GM18858 (cell line): ENCODE data around the gene AGR3.
A peak's percentile ranks its signal among the peaks of the same experiment; 100 is the strongest.

ENCODE experiments used
- ATAC-seq: cut with Tn5 transposase; IDR thresholded peaks from one replicate; pipeline ENCODE4 v1.9.1; 2021; ENCODE audit not compliant: unreplicated experiment

Gene AGR3

DNA sequence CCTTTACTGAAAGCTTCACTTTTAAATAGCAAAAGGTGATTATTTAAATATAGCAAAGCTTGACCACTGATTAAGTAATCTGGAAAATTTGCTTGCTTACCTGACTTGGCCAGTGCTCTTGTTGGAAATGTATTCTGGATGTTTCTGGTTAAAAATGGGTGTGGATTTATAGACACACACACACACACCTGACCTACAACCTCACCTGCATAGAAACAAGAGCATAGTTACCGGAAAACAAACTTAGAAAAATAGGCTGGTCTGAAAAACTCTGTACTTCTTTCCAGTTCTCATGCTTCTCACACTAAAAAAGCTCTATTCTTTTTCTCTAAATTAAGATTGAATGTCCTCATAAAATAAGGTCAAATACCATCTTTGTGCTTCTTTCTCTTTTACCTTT, at the start of gene AGR3:
AGR3 (minus strand) TSS at position 140 of the 400 bp plus-strand sequence. CDS start 3,365 bp downstream, outside the sequence.
- ATAC-seq, result no peak

DNA sequence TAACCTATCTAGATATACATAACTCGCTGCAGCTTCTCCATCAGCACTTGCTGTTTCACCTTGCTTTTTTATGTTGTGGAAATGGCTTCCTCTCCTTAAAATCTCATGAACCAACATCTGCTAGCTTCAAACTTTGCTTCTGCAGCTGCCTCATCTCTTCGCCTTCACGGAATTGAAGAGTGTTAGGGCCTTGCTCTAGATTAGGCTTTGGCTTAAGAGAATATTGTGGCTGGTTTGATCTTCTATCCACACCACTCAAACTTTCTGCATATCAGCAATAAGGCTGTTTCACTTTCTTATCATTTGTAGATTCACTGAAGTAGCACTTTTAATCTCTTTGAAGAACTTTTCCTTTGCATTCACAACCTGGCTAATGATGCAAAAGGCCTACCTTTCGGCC, 49.2 kb upstream of the AGR3 start:
- no peak for ATAC-seq

DNA sequence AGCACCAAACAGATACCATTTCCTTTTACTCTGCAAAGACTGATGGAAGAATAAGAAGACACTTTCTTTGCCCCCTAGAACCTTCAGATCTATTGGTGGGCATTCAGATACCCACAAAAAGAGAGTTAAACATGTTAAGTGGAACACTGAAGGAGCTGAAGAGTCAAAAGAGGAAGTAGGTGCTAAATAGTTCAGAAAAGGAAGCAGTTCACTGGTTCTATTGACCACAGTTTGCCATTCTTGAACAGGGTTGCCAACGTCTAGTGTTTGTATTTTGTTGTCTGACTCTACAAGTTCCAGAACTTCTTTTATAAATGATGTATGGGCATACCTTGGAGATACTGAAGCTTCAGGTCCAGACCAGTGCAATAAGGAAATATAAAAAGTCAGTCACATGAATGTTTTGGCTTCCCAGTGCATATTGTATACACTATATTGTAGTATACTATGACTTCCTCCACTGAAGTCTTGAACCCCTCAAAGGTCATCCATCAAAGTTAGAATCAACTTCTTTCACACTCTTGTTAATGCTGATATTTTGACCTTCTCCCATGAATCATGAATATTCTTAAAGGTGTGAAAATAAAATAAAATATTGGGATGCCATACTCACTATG, 47.5 kb upstream of the AGR3 start:
- ATAC-seq, result peak; percentile 93

DNA sequence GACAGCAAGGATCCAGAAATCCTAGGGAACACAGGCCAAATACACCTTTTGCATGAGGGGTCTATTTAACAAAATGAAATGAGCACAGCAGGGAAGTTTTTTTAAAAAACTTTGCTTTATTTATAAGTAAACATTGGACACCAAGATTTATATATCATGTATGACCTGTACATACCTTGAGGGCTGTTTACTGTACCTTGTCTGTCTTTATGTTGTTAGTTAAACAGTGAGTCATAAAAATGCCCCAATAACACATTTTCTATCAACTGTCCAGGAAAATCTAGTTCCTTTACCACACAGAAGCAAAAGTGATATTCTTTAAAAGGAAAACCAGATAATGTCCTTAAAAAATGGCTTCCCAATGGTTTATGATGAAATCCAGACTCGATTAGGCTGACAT, 45.1 kb upstream of the AGR3 start:
- no peak for ATAC-seq

DNA sequence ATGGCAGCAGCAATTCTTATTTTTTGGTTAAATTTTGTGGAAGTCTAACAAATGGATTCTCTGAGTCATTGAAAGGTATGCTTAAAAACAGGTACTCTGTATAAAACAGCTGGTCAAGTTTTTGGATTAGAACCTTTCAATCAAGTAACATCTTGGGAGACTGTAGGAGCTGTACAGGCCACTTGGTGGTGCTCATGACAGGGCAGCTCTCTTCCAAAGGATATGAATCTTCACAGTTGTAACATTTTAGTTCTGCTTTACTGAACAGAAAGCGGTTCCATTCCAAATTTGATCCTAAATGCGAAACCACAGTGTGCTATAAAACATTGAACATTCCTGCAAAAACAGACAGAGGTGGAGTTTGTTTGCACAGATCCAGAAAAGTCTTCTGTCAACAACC, 44.5 kb upstream of the AGR3 start:
- ATAC-seq, result peak; percentile 25

DNA sequence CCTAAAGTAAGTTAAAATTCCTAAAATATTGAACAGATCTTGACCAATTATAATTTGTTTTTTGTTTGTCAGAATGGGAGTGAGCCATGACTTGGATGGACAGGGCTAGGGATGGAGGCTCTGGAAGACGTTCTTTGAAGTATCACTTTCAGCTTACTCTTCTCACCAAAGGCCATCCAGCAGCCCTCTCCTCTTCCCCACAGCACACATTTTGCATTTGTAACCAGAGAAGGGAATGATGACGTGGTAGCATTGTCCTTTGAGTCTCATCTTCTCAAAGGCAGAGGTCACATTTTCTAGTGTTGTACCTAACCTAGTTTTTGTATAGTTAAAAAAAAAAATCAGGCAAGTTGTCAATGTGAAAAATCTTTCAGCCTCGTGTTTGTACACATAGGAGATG, 43.8 kb upstream of the AGR3 start:
- no peak for ATAC-seq

DNA sequence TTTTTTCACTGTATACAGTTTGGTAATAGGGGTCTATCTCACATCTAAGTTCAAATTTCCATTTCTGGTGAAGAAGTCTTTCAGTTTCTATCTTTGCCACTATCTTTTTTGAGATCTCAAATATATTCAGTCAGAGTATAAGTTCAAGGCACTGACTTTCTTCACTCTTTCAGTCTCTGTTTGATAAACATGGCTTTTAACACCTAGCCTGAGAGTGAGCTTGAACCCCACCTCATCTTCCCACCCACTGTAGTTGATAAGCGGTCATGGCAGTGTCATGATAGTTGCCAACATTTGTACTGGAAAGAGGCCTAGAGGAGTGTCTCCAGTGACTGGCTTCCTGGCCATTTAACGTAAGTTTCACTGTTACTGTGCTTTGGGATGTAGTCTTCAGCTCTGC, 41.2 kb upstream of the AGR3 start:
- ATAC-seq, result no peak

DNA sequence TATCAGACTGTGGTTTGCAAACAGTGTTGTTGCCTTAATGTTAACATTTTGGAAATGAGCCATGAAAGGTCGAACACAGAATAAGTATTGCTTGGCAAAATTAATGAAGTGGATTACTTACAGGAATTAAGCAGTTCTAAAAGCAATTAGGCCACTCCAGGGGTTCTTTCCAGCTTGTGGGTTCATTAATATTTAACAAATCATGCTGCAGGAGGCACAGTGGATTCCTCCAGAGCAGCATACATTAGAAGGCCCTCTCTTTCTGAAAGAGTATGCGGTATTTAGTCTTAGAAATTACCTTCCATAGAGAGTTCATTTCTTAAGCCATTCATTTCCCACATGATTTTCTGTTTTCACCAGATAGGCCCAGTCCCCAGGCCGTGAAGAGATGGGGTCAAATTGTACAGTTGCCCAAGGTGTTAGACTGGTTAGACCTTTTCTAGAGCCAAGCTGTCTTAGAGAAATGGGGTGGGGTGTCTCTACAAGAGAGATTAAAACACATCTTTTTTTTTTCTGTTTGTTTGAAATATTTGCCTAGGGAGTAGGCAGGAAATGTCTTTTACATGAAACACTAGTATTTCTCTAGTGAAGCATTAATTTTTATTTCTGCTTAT, 40.0 kb upstream of the AGR3 start:
- no peak for ATAC-seq

DNA sequence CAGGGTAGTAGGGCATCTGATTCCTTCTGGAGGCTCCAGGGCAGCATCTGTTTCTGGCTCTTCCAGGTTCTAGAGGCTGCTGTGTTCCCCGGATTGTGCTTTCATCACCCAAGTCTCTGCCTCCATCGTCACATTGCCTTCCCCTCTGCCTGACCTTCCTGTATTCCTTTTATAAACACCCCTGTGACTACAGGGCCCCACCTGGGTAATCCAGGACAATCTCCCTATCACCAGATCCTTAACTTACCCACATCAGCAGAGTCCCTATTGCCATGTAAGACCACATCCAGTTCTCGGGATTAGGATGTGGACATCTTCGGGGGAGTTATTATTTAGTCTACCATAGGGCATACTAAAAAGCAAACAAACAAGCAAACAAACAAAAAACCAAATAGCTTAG, 39.4 kb upstream of the AGR3 start:
- no peak for ATAC-seq

DNA sequence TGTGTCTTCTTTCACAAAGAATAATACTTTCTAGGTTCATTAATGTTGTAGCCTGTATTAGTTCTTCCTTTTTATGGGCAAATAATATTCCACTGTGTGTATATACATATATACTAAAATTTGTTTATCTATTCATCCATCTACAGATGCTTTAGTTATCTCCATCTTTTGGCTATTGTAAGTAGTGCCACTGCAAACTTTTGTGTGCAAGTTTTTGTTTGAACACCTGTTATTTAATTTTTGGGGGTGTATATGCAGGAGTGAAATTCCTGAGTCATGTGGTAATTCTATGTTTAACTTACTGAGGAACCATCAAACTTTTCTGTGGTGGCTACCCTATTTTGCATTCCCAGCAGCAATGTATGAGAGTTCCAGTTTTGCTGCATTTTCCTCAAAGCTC, 37.7 kb upstream of the AGR3 start:
- ATAC-seq, result no peak

DNA sequence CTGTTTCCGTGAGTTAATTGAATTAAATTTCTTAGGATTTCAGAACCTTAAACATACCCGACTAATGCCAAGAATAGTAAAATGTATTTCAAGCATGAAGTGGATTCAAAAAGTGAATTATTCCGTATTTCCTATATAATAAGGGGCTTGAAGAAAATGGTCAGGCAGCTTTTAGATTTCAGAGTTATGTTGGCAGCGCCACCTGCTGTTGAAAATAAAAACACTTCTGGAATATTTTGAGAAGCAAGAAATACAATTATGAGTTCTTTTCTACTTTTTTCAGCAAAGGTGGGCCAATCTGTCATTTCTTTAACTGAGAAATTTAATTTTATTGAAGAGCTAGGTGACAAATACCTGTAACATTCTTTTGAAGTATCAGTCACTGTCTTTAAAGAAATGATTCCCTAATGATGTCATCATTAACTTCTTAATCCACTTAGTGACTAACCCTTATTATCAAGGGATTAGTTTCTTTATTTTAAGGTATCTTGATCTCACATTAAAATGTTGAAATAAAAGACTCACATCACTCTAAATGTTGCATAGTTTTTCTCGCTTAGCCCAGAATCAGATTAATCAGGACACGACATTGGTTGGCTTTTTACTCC, 36.6 kb upstream of the AGR3 start:
- no peak for ATAC-seq

DNA sequence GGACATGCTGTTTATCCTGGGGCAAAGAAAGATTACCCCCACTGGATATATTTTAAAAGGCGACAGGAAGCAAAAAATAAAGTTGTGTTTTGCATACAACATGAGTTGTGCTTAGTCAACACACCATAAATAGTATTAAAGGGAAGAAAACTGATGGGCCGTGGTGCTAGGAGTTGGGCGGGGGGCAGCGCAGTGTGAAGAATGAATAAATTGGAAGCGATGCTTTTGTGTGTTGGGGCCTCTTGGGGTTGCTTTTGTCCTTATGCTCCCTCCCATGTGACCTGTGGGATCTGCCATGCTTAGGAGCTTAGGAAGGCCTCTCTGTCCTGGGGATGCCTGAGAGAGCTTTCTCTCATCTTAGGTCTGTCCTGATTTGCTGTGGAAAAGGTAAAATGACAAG, 35.0 kb upstream of the AGR3 start:
- ATAC-seq, result no peak

DNA sequence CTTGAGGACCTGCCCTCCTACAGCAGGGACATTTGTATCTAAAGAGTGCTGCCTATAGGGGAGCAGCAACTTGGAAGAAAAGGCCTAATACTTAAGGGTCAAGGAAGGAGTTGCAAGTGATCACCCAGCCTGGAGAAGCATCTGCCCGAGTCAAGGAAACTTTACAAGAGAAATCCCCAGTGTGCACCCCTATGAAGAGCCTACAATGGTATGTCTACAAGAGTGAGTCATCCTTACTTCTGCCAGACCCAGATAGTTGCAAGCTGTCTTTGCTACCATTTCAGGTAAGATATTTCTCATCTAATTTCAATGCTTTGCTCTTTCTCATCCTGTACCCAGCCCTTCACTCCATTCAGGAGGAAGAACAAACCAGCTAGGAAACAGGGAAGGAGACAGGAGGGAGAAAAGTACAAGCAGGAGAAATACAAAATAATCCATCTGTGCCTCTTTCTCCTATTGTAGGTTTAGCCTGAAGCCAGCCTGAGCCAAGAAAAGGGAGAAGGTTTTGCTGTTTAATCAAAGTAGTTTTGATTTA, 34.4 kb upstream of the AGR3 start:
- ATAC-seq, result no peak

DNA sequence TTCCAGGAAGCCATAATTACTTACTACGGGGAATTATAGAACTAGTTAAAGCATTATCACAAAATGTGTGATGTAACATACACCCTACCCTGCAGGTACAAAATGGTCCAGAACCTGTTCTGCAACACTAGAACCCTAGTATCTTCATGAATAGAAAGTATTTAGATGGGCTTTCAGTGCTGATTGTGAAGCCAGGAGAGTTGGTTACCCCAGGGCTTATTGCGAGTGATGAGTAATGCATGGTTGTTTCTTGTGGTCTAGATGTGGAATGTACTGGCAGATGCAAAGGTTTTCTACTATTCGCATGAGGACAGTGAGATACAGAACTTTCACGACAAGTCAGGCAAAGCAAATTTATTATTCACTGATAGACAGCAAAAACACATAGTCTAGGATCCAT, 33.6 kb upstream of the AGR3 start:
- ATAC-seq, result no peak

DNA sequence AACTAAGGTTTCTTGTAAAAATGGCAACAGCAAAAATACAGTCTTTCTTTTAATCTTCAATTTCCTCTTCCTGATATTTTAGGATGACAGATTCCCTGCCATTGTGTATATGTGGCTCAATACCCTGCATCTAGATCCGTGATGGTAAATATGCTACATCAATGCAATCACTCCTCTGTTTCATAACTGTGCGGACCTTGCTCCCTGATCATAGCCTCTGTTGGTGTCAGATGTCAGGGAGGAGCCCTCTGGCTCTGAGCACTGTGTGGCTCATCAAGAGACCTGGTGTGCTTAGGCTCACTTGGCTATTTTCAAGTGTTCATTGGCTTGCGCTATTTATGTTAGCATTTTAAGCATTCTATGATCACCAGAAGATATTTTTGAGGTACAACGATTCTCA, 33.0 kb upstream of the AGR3 start:
- no peak for ATAC-seq

DNA sequence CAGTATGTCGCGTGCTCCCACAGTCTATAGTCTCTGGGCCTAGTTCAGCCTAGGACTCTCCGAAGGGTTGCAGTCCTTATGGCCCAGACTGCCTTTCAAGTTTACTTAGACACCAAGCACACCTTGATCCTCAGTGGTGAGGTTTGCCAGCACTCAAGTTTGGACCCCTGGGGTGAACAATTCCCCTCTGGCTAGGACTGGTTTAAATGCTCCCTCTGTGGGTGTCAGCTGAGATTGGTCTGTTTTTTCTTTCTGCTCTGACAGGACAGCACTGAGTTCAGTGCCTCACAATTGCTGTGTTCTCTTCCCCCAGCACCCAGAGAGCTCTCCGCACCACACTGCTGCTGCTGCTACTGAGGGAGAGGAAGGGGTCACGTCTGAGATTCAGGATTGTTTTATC, 31.9 kb upstream of the AGR3 start:
- no peak for ATAC-seq

DNA sequence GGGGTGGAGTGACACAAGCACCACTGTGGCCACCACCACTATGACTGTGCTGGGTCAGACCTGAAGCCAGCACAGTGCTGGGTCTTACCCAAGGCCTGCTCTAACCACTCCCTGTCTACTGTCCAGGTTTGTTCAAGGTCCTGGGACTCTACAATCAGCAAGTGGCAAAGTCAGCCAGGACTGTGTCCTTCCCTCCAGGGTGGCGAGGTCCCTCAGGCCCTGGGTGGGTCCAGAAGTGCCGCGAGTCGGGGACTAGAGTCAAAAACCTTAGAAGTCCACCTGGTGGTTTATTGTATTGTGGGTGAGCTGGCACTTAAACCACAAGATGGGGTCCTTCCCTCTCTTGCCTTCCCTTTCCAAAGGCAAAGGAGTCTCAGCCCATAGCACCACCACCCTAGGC, 30.8 kb upstream of the AGR3 start:
- ATAC-seq, result no peak

DNA sequence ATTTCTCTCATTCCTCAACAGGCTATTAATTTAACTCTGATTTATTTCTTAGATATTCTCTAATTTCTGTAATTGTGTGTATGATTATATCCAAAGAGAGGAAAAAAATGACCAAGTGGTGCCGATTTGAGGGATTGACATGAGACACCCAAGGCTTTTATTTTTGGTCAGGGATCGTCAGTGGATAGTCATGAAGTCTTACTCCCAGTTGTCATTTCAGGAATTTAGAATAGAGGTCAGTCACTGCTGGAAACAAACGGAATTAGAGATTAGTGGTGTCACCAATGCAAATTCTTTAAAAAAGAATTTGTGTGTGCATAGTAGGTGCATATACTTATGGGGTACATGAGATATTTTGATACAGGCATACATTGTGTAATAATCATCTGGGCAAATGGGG, 26.8 kb upstream of the AGR3 start:
- ATAC-seq, result no peak

DNA sequence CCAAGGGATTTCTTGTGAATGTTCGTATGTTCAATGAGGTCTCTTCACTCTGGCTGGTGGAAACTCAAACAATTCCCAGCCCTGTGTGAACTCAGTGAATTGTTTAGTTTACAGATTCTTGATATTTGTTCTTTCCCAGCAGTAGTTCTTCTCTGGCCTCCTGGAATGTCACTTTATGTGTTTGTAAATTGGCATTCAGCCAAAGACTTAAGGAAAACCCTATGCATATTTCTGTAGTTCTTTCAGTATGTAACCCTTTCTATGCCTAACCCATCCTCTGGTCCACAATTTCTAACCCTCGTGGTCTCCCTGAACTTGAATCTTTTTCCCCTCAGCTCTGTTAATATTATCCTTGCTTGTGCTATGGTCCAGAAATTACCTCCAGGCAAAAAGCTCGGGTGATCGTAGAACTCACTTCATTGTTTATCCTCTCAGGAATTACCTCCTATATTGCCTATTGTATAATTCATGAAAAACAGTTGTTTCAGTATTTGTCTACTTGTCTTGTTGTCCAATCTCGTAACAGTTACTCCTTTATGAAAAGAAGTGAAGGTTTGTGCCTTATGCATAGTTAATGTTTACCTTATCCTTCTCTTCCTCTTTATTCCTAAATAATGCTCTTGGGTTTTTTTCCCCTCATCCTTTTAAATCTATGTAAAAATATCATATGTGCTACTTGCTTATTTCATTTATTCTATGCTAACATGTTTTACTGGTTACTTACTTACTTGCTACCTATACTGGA, 23.7 kb upstream of the AGR3 start:
- ATAC-seq, result no peak

DNA sequence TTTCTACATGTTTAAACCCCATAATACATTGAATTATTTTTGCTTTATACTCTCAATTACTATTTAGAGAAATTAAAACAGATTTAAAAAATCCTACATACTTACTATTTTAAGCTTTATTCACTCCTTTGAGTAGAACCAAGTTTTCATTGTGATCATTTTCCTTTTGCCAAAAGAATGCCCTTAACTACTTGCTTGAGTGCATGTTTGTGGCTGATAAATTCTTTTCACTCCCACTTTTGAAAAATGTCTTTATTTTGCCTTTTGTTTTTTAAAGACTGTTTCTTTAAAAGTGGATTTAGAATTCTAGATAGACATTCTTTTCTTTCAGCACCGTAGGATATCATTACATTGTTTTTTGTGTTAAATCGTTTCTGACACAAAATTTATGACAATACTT, 22.3 kb upstream of the AGR3 start:
- ATAC-seq, result no peak

DNA sequence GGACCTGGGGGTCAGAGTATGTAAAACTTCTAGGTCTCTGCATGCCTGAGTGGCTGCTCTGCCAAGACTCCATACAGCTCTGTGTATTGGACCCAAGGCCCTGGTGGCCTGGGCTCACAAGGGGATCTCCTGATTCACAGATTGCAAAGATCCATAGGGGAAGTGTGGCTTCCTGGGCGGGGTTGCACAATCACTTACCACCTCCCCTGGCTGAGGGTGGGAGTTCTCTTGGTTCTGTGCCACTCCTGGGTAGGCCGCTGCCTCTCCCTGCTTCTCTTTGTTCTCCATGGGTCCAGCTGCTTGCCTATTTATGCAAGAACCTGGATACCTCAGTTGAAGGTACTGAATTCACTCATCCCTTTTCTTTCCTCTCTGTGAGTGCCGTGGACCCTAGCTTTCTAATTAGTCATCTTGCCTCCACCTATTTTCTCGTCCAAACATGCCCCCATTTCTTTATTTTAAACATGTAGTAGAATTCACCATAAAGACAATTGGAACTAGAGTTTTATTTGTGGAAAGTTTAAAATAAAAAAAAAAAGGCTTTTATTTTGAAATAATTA, 18.5 kb upstream of the AGR3 start:
- ATAC-seq, result no peak
